HG03196 (cell line): Measurements from ENCODE around the gene CD22.

ENCODE experiments used
- ATAC-seq: cut with Tn5 transposase; IDR thresholded peaks from one replicate; pipeline ENCODE4 v1.9.1; 2021; ENCODE audit not compliant: unreplicated experiment

CD22 gene

GRCh38 chr19:35380450-35381124 is 51.6 kb downstream of the CD22 start:
- ATAC-seq: no peak

GRCh38 chr19:35381318-35381717 is 52.3 kb downstream of the CD22 start:
- ATAC-seq: no peak

GRCh38 chr19:35381926-35382325 is 52.9 kb downstream of the CD22 start:
- ATAC-seq: no peak

- no peak for ATAC-seq
Observed at GRCh38 chr19:35383536-35383935, 54.5 kb downstream of the CD22 start.

- no peak for ATAC-seq
Observed at GRCh38 chr19:35388277-35389054, 59.5 kb downstream of the CD22 start.

GRCh38 chr19:35389192-35389861 is 60.3 kb downstream of the CD22 start:
- ATAC-seq: no peak

GRCh38 chr19:35392742-35393715 is 64.0 kb downstream of the CD22 start:
- ATAC-seq: no peak

GRCh38 chr19:35395382-35396199 is 66.6 kb downstream of the CD22 start:
- ATAC-seq: no peak

- no peak for ATAC-seq
Observed at GRCh38 chr19:35396240-35396885, 67.4 kb downstream of the CD22 start.
